Measurements from ENCODE around the gene AKR1C8.

- TF ChIP-seq EZH2 (IDR thresholded peaks at IDR 0.05; ENCODE audit: borderline replicate concordance, low read depth, low read length, severe bottlenecking): no peak
- no peak for TF ChIP-seq CTCF (IDR thresholded peaks at IDR 0.05; ENCODE audit: extremely low read depth in 1 of 2, insufficient read depth in 1 of 2, low read depth in 1 of 2, low read length in 2 of 2)
Observed at GRCh38 chr10:5229019-5229418, 44.1 kb upstream of the AKR1C8 start.
